Tibial nerve (tissue), 4 donors: ENCODE measurements around the gene CYP4F11.

ENCODE experiments used
- EP300 ChIP-seq, 2 donors: sonication (generic); formaldehyde crosslinking; IDR thresholded peaks; one replicate each; pipeline ENCODE4 v1.6.1; 2017; ENCODE audit warnings: antibody characterized with exemption in 2 of 2, mild to moderate bottlenecking in 1 of 2
- POLR2A ChIP-seq, 2 donors: fragments of 450-650 bp; IDR thresholded peaks; one replicate each; pipeline ENCODE4 v1.6.1; 2017; ENCODE audit warnings: antibody characterized with exemption in 2 of 2, mild to moderate bottlenecking in 2 of 2, moderate library complexity in 2 of 2
- TF ChIP-seq, protein P1 (sequence below), 5 experiments: fragments of 200-600 bp in 3 of 5; fragments of 450-650 bp in 2 of 5; sonication (generic) in 3 of 5; IDR thresholded peaks; one replicate each; pipeline ENCODE4 v1.5.1; 2016 to 2019; ENCODE audit warnings: antibody characterized with exemption in 5 of 5, mild to moderate bottlenecking in 3 of 5, moderate library complexity in 2 of 5

DNA sequence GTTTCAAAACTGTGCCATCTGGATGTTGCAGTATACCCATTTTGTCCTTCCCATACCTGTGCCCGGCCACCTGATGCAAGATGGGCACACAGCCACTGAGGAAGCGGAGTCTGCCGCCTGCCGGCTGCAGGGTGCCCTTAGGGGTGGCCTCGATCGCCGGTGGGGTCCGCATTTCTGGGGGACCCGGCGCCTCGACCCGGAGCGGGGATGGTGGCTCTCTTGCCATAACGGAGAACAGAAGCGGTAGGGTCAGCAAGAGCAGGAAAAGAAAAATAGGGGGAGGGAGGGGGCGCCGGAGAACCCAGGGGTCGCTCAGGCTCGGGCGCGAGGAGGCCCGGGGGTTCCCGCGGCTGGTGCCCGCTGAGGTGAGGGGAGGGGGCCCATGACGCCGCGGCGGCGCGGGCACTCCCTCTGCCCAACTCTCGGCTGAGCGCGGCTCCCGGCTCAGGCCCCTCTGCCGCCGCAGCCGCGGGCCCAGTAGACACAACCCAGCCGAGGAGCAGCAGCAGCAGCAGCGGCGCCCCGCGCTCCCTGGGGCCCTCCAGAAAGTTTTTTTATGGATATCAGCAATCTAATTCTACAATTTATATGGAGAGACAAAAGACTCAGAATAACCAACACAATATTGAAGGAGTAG lies 22.6 kb downstream of the CYP4F11 start:
- TF ChIP-seq, protein P1, sequence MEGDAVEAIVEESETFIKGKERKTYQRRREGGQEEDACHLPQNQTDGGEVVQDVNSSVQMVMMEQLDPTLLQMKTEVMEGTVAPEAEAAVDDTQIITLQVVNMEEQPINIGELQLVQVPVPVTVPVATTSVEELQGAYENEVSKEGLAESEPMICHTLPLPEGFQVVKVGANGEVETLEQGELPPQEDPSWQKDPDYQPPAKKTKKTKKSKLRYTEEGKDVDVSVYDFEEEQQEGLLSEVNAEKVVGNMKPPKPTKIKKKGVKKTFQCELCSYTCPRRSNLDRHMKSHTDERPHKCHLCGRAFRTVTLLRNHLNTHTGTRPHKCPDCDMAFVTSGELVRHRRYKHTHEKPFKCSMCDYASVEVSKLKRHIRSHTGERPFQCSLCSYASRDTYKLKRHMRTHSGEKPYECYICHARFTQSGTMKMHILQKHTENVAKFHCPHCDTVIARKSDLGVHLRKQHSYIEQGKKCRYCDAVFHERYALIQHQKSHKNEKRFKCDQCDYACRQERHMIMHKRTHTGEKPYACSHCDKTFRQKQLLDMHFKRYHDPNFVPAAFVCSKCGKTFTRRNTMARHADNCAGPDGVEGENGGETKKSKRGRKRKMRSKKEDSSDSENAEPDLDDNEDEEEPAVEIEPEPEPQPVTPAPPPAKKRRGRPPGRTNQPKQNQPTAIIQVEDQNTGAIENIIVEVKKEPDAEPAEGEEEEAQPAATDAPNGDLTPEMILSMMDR (IDR thresholded peaks at IDR 0.05): no peak
- no peak for TF ChIP-seq POLR2A (IDR thresholded peaks at IDR 0.05)
- TF ChIP-seq EP300 (IDR thresholded peaks at IDR 0.05): no peak
